ENCODE results near the gene AREG.
"Not testable (repeated sequence)": the region's sequence is repeated elsewhere in the genome, so short reads cannot be mapped to it uniquely, and the experiment has no call there.

Gene AREG, protein sequence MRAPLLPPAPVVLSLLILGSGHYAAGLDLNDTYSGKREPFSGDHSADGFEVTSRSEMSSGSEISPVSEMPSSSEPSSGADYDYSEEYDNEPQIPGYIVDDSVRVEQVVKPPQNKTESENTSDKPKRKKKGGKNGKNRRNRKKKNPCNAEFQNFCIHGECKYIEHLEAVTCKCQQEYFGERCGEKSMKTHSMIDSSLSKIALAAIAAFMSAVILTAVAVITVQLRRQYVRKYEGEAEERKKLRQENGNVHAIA

DNA sequence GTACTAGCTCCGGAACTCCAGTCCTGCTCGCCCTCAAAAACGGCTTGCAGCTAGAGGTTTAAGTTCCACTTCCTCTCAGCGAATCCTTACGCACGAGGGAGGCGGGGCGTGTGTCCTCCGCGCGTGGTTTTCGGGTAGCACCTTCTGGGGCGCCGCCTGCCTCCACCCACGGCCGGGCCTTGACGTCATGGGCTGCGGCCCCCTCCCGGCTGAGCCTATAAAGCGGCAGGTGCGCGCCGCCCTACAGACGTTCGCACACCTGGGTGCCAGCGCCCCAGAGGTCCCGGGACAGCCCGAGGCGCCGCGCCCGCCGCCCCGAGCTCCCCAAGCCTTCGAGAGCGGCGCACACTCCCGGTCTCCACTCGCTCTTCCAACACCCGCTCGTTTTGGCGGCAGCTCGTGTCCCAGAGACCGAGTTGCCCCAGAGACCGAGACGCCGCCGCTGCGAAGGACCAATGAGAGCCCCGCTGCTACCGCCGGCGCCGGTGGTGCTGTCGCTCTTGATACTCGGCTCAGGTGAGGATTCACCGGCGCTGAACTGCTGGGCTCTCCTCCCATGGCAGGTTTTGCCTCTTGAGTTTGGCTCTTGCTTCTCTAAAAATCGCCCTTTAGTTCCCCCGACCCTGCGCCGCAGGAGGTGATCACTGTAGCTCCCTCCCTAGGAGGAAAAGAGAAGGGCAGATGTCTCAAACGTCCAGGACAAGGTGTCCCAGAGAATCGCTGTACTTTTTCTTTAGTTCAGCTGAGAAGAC, at the start of gene AREG:
Gene AREG (plus strand): TSS at position 246 of the 752 bp plus-strand sequence. CDS start 210 bp downstream, at position 456.
- H3F3A ChIP-seq (ENCODE audit: low read depth) = no peaks in the 10 kb centered on the region
- no peaks in the 10 kb centered on the region for H3K36me3 ChIP-seq (ENCODE audit: insufficient read depth, low read length)
- H3K4me3 ChIP-seq (ENCODE audit: low read length, poor library complexity, severe bottlenecking) = peak within 1 kb of the TSS; percentile 73
- no peaks in the 10 kb centered on the region for H3K79me2 ChIP-seq (ENCODE audit: insufficient read depth, low read length)
- peak within 1 kb of the TSS; percentile 25 for H3K9ac ChIP-seq (ENCODE audit: low read depth, low read length, poor library complexity, severe bottlenecking)
- no peaks in the 10 kb centered on the region for H4K20me1 ChIP-seq (ENCODE audit: insufficient read depth, low read length, poor library complexity, severe bottlenecking)
- peaks cover 20% of the 10 kb centered on the region for H3K27me3 ChIP-seq (ENCODE audit: insufficient read depth, low read length, poor library complexity, severe bottlenecking)
- H3K4me2 ChIP-seq (ENCODE audit: low read depth, low read length, poor library complexity, severe bottlenecking) = peak within 1 kb of the TSS; percentile 84
- no peaks in the 10 kb centered on the region for H3K9me2 ChIP-seq (replicated peaks; ENCODE audit: low read depth, low read length)
- H3K4me1 ChIP-seq (ENCODE audit: insufficient read depth, low read length, poor library complexity, severe bottlenecking) = no peaks in the 10 kb centered on the region
- no peaks in the 10 kb centered on the region for H3K9me3 ChIP-seq (ENCODE audit: insufficient read depth, low read depth, low read length)
- H2AFZ ChIP-seq (ENCODE audit: low read length) = peak within 1 kb of the TSS; percentile 97
- TF ChIP-seq EZH2phosphoT487 (IDR thresholded peaks at IDR 0.05; ENCODE audit: borderline replicate concordance) = no peak
- TF ChIP-seq, protein P1, sequence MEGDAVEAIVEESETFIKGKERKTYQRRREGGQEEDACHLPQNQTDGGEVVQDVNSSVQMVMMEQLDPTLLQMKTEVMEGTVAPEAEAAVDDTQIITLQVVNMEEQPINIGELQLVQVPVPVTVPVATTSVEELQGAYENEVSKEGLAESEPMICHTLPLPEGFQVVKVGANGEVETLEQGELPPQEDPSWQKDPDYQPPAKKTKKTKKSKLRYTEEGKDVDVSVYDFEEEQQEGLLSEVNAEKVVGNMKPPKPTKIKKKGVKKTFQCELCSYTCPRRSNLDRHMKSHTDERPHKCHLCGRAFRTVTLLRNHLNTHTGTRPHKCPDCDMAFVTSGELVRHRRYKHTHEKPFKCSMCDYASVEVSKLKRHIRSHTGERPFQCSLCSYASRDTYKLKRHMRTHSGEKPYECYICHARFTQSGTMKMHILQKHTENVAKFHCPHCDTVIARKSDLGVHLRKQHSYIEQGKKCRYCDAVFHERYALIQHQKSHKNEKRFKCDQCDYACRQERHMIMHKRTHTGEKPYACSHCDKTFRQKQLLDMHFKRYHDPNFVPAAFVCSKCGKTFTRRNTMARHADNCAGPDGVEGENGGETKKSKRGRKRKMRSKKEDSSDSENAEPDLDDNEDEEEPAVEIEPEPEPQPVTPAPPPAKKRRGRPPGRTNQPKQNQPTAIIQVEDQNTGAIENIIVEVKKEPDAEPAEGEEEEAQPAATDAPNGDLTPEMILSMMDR (conservative IDR thresholded peaks at IDR 0.05; ENCODE audit: low read length) = peak; percentile 67

DNA sequence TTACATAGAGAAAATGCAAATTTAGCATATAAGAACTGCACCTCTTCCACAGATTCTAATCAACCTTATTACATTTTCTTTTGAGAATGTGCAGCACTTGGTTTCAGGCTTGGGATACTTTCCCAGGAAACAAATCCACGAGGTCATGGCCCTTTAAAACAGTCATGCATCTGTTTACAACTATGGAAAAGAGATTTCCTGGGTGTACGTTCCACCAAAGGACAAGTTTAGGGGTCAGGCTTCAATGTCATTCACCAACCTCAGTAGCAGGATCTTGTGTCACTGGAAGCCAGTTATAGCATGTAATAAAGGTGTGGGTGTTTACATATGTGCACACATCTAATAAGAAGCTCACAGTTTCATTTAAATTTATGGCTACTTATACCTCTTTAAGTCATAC, 49.3 kb upstream of the AREG start:
- no peaks in the 10 kb centered on the region for H3K36me3 ChIP-seq (ENCODE audit: insufficient read depth, low read length)
- no peak overlapping the region for H2AFZ ChIP-seq (ENCODE audit: low read length)
- no peaks in the 10 kb centered on the region for H3K79me2 ChIP-seq (ENCODE audit: insufficient read depth, low read length)
- H3K4me2 ChIP-seq (ENCODE audit: low read depth, low read length, poor library complexity, severe bottlenecking) = no peak overlapping the region
- H3K4me1 ChIP-seq (ENCODE audit: insufficient read depth, low read length, poor library complexity, severe bottlenecking) = peaks cover 4% of the 10 kb centered on the region
- H3K9me3 ChIP-seq (ENCODE audit: insufficient read depth, low read depth, low read length) = no peaks in the 10 kb centered on the region
- H3K27me3 ChIP-seq (ENCODE audit: insufficient read depth, low read length, poor library complexity, severe bottlenecking) = no peaks in the 10 kb centered on the region
- H3F3A ChIP-seq (ENCODE audit: low read depth) = no peaks in the 10 kb centered on the region
- H3K9me2 ChIP-seq (replicated peaks; ENCODE audit: low read depth, low read length) = no peaks in the 10 kb centered on the region
- no peak overlapping the region for H3K9ac ChIP-seq (ENCODE audit: low read depth, low read length, poor library complexity, severe bottlenecking)
- TF ChIP-seq EZH2phosphoT487 (IDR thresholded peaks at IDR 0.05; ENCODE audit: borderline replicate concordance) = no peak
- TF ChIP-seq, protein P1 (conservative IDR thresholded peaks at IDR 0.05; ENCODE audit: low read length) = no peak
- H4K20me1 ChIP-seq (ENCODE audit: insufficient read depth, low read length, poor library complexity, severe bottlenecking) = no peaks in the 10 kb centered on the region
- H3K4me3 ChIP-seq (ENCODE audit: low read length, poor library complexity, severe bottlenecking) = no peak overlapping the region

DNA sequence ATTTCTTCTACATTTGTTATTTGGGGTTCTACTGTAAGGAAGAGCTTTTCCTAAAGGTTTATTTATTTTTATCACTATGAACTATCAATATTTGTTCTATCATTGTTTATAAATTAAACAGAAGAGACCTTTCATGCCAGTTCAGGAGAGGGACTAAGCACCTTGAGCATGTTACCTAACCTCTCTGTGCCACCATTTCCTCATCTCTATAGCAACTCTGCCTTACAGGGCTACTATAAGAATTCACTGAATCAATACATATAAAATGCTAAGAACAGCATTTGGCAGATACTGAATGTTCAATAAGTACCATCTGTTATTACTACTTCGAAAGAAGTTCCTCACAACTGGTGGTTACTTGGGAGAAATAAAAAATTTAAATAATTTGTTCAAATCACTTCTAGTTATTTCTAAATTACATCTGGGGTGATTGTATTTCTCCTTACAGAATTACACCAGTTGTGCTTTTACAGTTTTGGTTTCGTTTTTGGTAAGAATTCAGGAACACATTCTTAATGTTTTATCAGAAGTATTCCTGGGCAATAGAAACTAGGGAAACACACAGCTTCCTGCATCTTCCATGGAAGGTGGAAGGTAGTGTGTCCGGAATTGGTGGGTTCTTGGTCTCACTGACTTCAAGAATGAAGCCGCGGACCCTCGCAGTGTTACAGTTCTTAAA, 47.0 kb upstream of the AREG start:
- H2AFZ ChIP-seq (ENCODE audit: low read length) = peak overlapping the region; percentile 90
- no peaks in the 10 kb centered on the region for H3K79me2 ChIP-seq (ENCODE audit: insufficient read depth, low read length)
- no peaks in the 10 kb centered on the region for H4K20me1 ChIP-seq (ENCODE audit: insufficient read depth, low read length, poor library complexity, severe bottlenecking)
- H3K9ac ChIP-seq (ENCODE audit: low read depth, low read length, poor library complexity, severe bottlenecking) = peak overlapping the region; percentile 51
- H3K9me2 ChIP-seq (replicated peaks; ENCODE audit: low read depth, low read length) = no peaks in the 10 kb centered on the region
- H3K27me3 ChIP-seq (ENCODE audit: insufficient read depth, low read length, poor library complexity, severe bottlenecking) = no peaks in the 10 kb centered on the region
- H3F3A ChIP-seq (ENCODE audit: low read depth) = no peaks in the 10 kb centered on the region
- H3K4me2 ChIP-seq (ENCODE audit: low read depth, low read length, poor library complexity, severe bottlenecking) = peak overlapping the region; percentile 66
- TF ChIP-seq, protein P1 (conservative IDR thresholded peaks at IDR 0.05; ENCODE audit: low read length) = no peak
- no peak for TF ChIP-seq EZH2phosphoT487 (IDR thresholded peaks at IDR 0.05; ENCODE audit: borderline replicate concordance)
- peaks cover 4% of the 10 kb centered on the region for H3K4me1 ChIP-seq (ENCODE audit: insufficient read depth, low read length, poor library complexity, severe bottlenecking)
- H3K36me3 ChIP-seq (ENCODE audit: insufficient read depth, low read length) = no peaks in the 10 kb centered on the region
- peak overlapping the region; percentile 74 for H3K4me3 ChIP-seq (ENCODE audit: low read length, poor library complexity, severe bottlenecking)
- no peaks in the 10 kb centered on the region for H3K9me3 ChIP-seq (ENCODE audit: insufficient read depth, low read depth, low read length)

DNA sequence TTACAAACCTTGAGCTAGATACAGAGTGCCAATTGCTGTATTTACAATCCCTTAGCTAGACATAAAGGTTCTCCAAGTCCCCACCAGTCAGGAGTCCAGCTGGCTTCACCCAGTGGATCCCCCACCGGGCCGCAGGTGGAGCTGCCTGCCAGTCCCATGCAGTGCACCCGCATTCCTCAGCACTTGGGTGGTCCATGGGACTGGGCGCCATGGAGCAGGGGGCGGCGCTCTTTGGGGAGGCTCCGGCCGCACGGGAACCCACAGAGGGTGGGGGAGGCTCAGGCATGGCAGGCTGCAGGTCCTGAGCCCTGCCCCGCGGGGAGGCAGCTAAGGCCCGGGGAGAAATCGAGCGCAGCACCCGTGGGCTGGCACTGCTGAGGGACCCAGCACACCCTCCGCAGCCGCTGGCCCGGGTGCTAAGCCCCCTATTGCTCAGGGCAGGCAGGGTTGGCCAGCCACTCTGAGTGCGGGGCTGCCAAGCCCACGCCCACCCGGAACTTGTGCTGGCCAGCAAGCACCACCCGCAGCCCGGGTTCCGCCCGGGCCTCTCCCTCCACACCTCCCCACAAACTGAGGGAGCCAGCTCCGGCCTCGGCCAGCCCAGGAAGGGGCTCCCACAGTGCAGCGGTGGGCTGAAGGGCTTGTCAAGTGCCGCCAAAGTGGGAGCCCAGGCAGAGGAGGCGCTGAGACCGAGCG, 45.9 kb upstream of the AREG start:
- peak overlapping the region; percentile 90 for H2AFZ ChIP-seq (ENCODE audit: low read length)
- not testable (repeated sequence) for H3K9ac ChIP-seq (ENCODE audit: low read depth, low read length, poor library complexity, severe bottlenecking); H4K20me1 ChIP-seq (ENCODE audit: insufficient read depth, low read length, poor library complexity, severe bottlenecking); H3K4me3 ChIP-seq (ENCODE audit: low read length, poor library complexity, severe bottlenecking); H3K4me2 ChIP-seq (ENCODE audit: low read depth, low read length, poor library complexity, severe bottlenecking); H3K27me3 ChIP-seq (ENCODE audit: insufficient read depth, low read length, poor library complexity, severe bottlenecking); H3K4me1 ChIP-seq (ENCODE audit: insufficient read depth, low read length, poor library complexity, severe bottlenecking); H3F3A ChIP-seq (ENCODE audit: low read depth); H3K9me3 ChIP-seq (ENCODE audit: insufficient read depth, low read depth, low read length); H3K9me2 ChIP-seq (replicated peaks; ENCODE audit: low read depth, low read length); H3K36me3 ChIP-seq (ENCODE audit: insufficient read depth, low read length); H3K79me2 ChIP-seq (ENCODE audit: insufficient read depth, low read length)
